Endothelial cell of umbilical vein (primary cell): ENCODE data around the gene SHMT1. TPM values are rescaled to one million over a fixed set of nuclear protein-coding genes. Genes with fewer than 3 reads are reported as not detected.

Source experiments
- BruUV-seq: library from RNA; stranded (reverse); fragments of 400-500 nt; replicated peaks from 2 replicates; lab custom pipeline; 2021; lab: Mats Ljungman, UMichigan
- CTCF ChIA-PET: fragments of 300-600, 350-600 bp; sonication (Branson Sonifier 250); formaldehyde crosslinking; loops from one replicate; lab custom pipeline; 2021; ENCODE audit warnings: antibody characterized with exemption, inconsistent platforms; lab: Charles Lee
- POLR2A ChIA-PET: fragments of 300-600, 350-600 bp; sonication (Branson Sonifier 250); formaldehyde crosslinking; loops from one replicate; lab custom pipeline; 2021; ENCODE audit warnings: antibody characterized with exemption, inconsistent platforms; lab: Charles Lee
- DNase-seq: peaks from one replicate; pipeline ENCODE4 v3.0.0-alpha.2; 2011; ENCODE audit warnings: low read depth, low spot score
- FAIRE-seq: peaks from 2 replicates; lab custom pipeline; 2011; peaks lifted over from hg19 to GRCh38; lab: Jason Lieb, UNC
- H2AFZ ChIP-seq: 2 replicates; pipeline ENCODE4 v1.6.0; 2012; ENCODE audit warnings: low read depth, low read length, control low read depth, inconsistent platforms
- H3K27ac ChIP-seq: 2 replicates; pipeline ENCODE4 v1.5.1; 2011; ENCODE audit warnings: low read depth, mild to moderate bottlenecking, control low read depth, low read length, moderate library complexity; ENCODE audit not compliant: insufficient read depth
- H3K27me3 ChIP-seq, 2 experiments: 2 replicates each; pipeline versions ENCODE4 v1.6.0 to v1.6.1; 2011; ENCODE audit warnings: low read length in 2 of 2, mixed read lengths in 1 of 2; ENCODE audit not compliant: control insufficient read depth in 2 of 2, insufficient read depth in 2 of 2
- H3K36me3 ChIP-seq, 2 experiments: 2 replicates in 1 of 2; 3 replicates in 1 of 2; pipeline ENCODE4 v1.5.1; 2011; ENCODE audit warnings: low read length in 2 of 2, mild to moderate bottlenecking in 1 of 2, moderate library complexity in 1 of 2; ENCODE audit not compliant: control insufficient read depth in 2 of 2, insufficient read depth in 2 of 2; ENCODE audit errors: extremely low read depth in 1 of 2
- H3K4me1 ChIP-seq: 3 replicates; pipeline ENCODE4 v1.5.1; 2011; ENCODE audit warnings: mild to moderate bottlenecking, low read length; ENCODE audit not compliant: control insufficient read depth, insufficient read depth; ENCODE audit errors: extremely low read depth
- H3K4me2 ChIP-seq: 2 replicates; pipeline ENCODE4 v1.6.1; 2011; ENCODE audit warnings: low read length, control low read depth, mixed read lengths; ENCODE audit not compliant: insufficient read depth
- H3K4me3 ChIP-seq, 3 experiments: fragments of 200-600 bp in 1 of 3; sonication (generic), shearing (Covaris generic) in 1 of 3; replicated peaks in 1 of 3; 2 replicates each; pipeline ENCODE4 v1.5.1; 2011 to 2016; ENCODE audit warnings: control low read depth in 3 of 3, low read length in 3 of 3, mild to moderate bottlenecking in 2 of 3, inconsistent platforms in 1 of 3, low read depth in 1 of 3, moderate library complexity in 1 of 3; ENCODE audit not compliant: insufficient read depth in 1 of 3
- H3K79me2 ChIP-seq: 2 replicates; pipeline ENCODE4 v1.6.0; 2012; ENCODE audit warnings: low read length, inconsistent platforms; ENCODE audit not compliant: control insufficient read depth, insufficient read depth
- H3K9ac ChIP-seq: replicated peaks from 2 replicates; pipeline ENCODE3; 2011; ENCODE audit warnings: low read length, control low read depth; ENCODE audit not compliant: insufficient read depth; ENCODE audit errors: extremely low read depth
- H3K9me1 ChIP-seq: replicated peaks from 3 replicates; pipeline ENCODE4 v1.6.0; 2011; ENCODE audit warnings: mild to moderate bottlenecking, low read length; ENCODE audit not compliant: control insufficient read depth, insufficient read depth; ENCODE audit errors: extremely low read depth
- H3K9me3 ChIP-seq: replicated peaks from 2 replicates; pipeline ENCODE4 v1.5.1; 2012; ENCODE audit warnings: low read length, inconsistent platforms; ENCODE audit not compliant: control insufficient read depth, insufficient read depth
- H4K20me1 ChIP-seq: replicated peaks from 2 replicates; pipeline ENCODE3; 2011; ENCODE audit warnings: mild to moderate bottlenecking, low read length; ENCODE audit not compliant: control insufficient read depth, insufficient read depth; ENCODE audit errors: extremely low read depth
- CTCF ChIP-seq, 2 donors: IDR thresholded peaks; 1 replicate in 1 of 2; 2 replicates in 1 of 2; pipeline ENCODE4 v1.5.1; 2011; ENCODE audit warnings: low read length in 2 of 2, mild to moderate bottlenecking in 2 of 2, moderate library complexity in 2 of 2, control low read depth in 1 of 2, inconsistent platforms in 1 of 2, low read depth in 1 of 2; ENCODE audit not compliant: insufficient read depth in 1 of 2; ENCODE audit errors: extremely low read depth in 1 of 2
- EZH2 ChIP-seq: IDR thresholded peaks from 2 replicates; pipeline ENCODE4 v1.6.1; 2012; ENCODE audit warnings: borderline replicate concordance, low read depth, mild to moderate bottlenecking, moderate library complexity, low read length, inconsistent platforms; ENCODE audit not compliant: severe bottlenecking
- FOS ChIP-seq: IDR thresholded peaks from 2 replicates; pipeline ENCODE4 v1.6.1; 2011; ENCODE audit warnings: mild to moderate bottlenecking, low read length, moderate library complexity, borderline replicate concordance; ENCODE audit not compliant: insufficient read depth
- GATA2 ChIP-seq: IDR thresholded peaks from 2 replicates; pipeline ENCODE4 v1.7.0; 2011; ENCODE audit warnings: low read depth, mild to moderate bottlenecking, moderate library complexity, mixed read lengths, low read length; ENCODE audit not compliant: insufficient read length, insufficient read depth
- JUN ChIP-seq: IDR thresholded peaks from 2 replicates; pipeline ENCODE4 v1.6.1; 2011; ENCODE audit warnings: borderline replicate concordance, low read depth; ENCODE audit not compliant: insufficient read length, insufficient read depth
- MAX ChIP-seq: IDR thresholded peaks from 2 replicates; pipeline ENCODE4 v1.6.1; 2011; ENCODE audit not compliant: insufficient read depth, insufficient read length
- MYC ChIP-seq: IDR thresholded peaks from one replicate; pipeline ENCODE4 v1.6.1; 2011; ENCODE audit warnings: mild to moderate bottlenecking, low read depth, low read length
- POLR2A ChIP-seq: IDR thresholded peaks from 2 replicates; pipeline ENCODE4 v1.6.1; 2012; ENCODE audit warnings: low read depth, mild to moderate bottlenecking, control low read depth, low read length
- POLR2AphosphoS5 ChIP-seq: IDR thresholded peaks from 2 replicates; pipeline ENCODE4 v1.6.1; 2012; ENCODE audit warnings: low read depth, mild to moderate bottlenecking, control low read depth, low read length, moderate library complexity; ENCODE audit not compliant: insufficient read depth
- dilution Hi-C: fragments of 300-500 bp; cut with MboI; formaldehyde crosslinking; loops from one replicate; pipeline ENCODE4 v1.15.0; 2019; ENCODE audit warnings: low sequenced_read_pairs; ENCODE audit not compliant: extremely low pct_ligation_motif_present
- intact Hi-C: fragments of 100-400 bp; cut with micrococcal nuclease; formaldehyde crosslinking; loops from one replicate; pipeline ENCODE4 v1.10.0; 2022
- polyA plus RNA-seq, 4 experiments: library from polyadenylated mRNA; depleted of rRNA in 3 of 4; stranded (reverse) in 3 of 4; unstranded in 1 of 4; fragments of >200 nt; gene quantifications; 2 replicates each; pipeline versions ENCODE4 v1.2.1 to v1.2.3, GENCODE V29; 2011 to 2012; ENCODE audit warnings: missing spikeins in 1 of 4
- total RNA-seq: library from RNA; stranded (reverse); gene quantifications from 2 replicates; pipeline ENCODE4 v1.2.3, GENCODE V29; 2021

The SHMT1 gene
- total and polyA plus RNA-seq, 2 donors (not counting 3 experiments of a cell fraction or from before 2014, with no cell fraction given) = 18.9 to 27.6 TPM

GRCh38 chr17:18378205-18378505 is 14.8 kb upstream of the SHMT1 start:
- BruUV-seq = no TSS peak
- Histone ChIP-seq H3K4me1 (no peaks in the 10 kb centered on the region), H3K4me3 (no peak overlapping the region), H3K9me3 (no peaks in the 10 kb centered on the region), H3K9me1 (no peaks in the 10 kb centered on the region), H3K27me3 (peaks cover 2 to 9% of the 10 kb centered on the region in 2 experiments), H2AFZ (no peak overlapping the region), H3K79me2 (no peaks in the 10 kb centered on the region), H3K4me2 (no peak overlapping the region), H3K27ac (no peak overlapping the region), H3K36me3 (no peaks in the 10 kb centered on the region), H4K20me1 (no peaks in the 10 kb centered on the region), H3K9ac (no peak overlapping the region)
- CTCF ChIA-PET = no interaction called here
- dilution Hi-C loops = no loop called here
- POLR2A ChIA-PET = no interaction called here
- no peak for FAIRE-seq
- no peak for DNase-seq
- intact Hi-C loops = no loop called here
- TF ChIP-seq JUN (no peak), GATA2 (no peak), MAX (no peak), EZH2 (no peak), POLR2A (no peak), MYC (no peak), FOS (no peak), CTCF (IDR thresholded peaks at IDR 0.05; ENCODE audit: extremely low read depth in 1 of 2, insufficient read depth in 1 of 2, low read depth in 1 of 2, low read length in 2 of 2) (no peak), POLR2AphosphoS5 (no peak)
